NK-92 treated with Interleukin-12 subunit alpha and Interleukin-12 subunit beta, amount 100 ng/mL, for 24 hours (cell line): ENCODE data around the gene SLC44A3.

Source experiments
- DNase-seq: peaks from one replicate; lab custom pipeline; 2025; lab: John Stamatoyannopoulos, UW

SLC44A3 gene, protein sequence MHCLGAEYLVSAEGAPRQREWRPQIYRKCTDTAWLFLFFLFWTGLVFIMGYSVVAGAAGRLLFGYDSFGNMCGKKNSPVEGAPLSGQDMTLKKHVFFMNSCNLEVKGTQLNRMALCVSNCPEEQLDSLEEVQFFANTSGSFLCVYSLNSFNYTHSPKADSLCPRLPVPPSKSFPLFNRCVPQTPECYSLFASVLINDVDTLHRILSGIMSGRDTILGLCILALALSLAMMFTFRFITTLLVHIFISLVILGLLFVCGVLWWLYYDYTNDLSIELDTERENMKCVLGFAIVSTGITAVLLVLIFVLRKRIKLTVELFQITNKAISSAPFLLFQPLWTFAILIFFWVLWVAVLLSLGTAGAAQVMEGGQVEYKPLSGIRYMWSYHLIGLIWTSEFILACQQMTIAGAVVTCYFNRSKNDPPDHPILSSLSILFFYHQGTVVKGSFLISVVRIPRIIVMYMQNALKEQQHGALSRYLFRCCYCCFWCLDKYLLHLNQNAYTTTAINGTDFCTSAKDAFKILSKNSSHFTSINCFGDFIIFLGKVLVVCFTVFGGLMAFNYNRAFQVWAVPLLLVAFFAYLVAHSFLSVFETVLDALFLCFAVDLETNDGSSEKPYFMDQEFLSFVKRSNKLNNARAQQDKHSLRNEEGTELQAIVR

DNA sequence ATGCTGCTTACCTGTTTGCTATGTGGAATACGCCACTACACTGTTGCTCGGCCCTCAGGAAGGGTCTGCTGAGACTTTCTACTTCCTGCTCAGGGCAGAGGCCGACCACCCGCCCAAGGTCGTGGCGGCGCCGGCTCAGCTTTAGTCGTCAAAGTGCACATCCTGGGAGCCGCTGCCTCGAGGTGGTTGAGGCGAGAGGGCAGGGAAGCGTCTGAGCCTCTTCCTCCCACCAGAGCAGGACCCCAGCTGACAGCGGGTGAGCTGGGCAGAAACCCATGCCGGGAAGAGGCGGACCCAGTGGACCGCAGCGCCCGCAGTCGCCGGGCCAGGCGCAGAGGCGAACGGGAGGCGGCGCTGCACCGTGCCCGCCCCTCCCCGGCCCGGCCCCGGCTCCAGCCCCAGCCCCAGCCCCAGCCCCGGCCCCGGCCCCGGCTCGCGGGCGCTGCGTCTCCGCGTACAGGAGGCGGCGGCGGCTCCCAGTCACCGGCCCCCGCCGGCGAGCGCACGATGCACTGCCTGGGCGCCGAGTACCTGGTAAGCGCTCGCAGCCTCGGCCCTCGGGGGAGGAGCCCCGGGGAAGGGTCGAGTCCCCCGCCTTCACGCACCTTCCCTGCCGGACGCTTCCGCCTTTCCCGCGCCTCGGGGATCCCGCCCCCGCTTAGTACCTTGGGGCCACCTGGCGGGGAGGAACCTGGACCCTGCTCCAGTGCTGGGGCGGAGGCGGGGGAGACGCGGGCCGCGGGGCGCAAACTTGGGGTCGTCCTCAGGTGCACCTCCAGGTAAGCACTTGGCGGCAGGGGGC lies at the start of gene SLC44A3:
Gene SLC44A3, plus strand, starts transcription at position 413 of the 802 bp plus-strand sequence. Its CDS starts 95 bp downstream, at position 508.
- no peak for DNase-seq

DNA sequence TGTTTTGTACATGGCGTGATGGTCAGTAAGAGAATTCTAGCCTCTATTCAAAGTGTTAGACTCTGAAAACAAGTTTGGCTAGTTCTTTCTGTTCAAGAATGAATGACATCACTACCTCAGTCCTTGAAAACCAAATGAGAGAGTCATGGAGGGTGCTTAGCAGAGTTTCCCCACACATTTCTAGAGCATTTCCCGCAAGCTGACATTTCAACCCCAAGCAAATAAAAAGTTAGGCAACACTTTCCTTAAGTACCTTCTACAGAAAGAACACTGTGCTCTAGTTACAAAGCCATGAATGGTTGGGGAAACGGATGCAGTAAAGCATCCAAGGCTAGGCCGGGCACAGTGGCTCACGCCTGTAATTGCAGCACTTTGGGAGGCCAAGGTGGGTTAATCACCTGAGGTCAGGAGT lies 47.9 kb upstream of the SLC44A3 start:
- DNase-seq: no peak

DNA sequence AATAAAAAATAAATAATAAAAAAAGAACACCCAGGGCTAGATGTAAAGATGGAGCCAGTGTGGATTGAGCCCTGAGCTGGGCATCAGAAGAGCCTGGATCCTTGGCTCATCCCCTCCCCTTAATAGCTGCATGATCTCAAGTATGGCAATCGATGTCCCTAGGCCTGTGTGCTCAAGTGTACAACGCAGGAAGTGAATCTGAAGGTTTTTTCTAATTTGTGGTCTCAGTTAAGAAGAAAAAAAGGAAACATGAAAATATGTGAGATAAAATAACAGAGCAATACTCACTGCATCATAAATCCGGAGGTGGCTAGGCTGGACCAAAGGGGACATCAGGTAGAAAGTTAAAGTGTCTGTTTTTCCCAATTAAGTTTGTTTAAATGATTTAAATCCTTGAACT lies 47.3 kb upstream of the SLC44A3 start:
- DNase-seq: no peak

DNA sequence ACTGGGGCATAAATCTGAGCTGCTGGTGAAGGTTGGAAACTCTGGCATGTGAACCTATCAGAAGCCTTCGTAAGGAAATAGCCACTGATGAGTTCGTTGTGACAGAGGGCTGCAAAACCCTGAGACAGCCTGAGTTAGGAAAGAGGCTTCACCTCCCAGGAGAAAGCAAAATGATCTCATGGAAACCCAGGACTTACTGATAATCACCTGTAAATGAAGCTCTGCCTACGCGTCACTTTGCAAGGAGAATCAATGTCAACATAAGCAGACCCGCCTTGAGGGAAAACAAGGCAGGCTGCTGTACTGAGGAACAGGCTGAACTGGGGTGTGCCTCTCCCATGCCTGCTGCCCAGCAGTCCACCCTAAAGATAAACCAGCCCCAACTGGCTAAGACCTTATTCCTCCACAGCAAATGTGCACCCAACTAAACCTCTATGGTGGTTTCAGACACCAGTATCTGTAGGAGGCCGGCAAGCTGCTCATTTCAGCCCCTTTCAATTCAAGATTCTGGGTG lies 46.8 kb upstream of the SLC44A3 start:
- no peak for DNase-seq

DNA sequence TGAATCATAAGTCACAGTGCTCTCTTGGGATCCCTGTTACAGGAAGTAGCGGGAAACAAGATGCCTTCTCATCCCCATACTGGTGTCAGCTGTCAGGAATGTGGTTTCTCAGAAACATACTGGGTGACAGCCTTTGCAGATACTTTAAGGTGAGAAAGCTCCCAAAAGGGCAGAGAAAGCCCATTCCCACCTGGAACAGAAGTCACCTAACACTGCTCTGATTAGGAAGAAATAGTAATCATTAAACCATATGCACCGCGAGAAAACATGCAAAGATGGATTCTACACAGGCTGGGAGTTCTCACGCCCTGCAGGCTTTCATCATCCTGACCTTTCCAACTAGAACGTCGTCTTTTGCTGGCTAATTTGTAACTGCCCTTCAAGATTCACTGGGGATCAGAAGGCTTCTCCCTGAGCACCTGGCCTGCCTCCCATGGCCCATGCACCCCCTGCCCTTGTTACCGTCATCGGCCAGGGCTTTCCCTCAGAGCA lies 46.2 kb upstream of the SLC44A3 start:
- no peak for DNase-seq

DNA sequence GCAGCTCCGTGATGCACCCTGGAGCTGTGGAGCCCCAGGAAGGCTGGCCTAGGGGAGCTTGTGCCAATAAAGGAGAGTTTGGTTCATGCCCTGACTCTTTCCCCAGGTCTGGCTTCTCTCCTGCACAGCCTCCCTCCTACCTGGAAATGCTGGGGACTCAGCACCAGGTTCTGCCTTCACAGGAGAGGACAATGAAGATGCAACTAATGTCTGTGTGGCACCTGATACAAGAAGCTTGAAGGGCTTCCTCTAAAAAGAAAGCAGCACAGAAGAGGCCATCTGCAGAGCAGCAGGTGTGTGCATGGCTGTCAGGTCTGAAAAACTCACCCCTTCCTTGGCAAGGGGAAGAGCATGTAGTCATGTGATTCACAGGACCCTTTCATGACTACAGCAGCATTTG lies 43.7 kb upstream of the SLC44A3 start:
- no peak for DNase-seq

DNA sequence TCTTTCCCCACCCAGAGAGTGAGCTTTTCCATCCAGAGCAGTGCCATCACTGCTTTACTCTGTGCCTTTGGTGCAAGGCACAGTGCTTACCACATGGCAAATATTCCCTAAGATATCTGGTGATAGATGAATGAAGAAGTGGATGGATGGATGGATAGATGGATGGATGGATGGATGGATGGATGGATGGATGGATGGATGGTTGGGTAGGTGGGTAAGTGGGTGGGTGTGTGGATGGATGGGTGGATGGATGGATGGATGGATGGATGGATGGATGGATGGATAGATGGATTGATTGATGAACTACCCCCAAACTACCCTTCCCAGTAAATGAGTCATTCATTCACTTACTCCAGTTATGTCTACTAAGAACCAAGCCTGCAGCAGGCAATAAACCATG lies 42.9 kb upstream of the SLC44A3 start:
- no peak for DNase-seq

DNA sequence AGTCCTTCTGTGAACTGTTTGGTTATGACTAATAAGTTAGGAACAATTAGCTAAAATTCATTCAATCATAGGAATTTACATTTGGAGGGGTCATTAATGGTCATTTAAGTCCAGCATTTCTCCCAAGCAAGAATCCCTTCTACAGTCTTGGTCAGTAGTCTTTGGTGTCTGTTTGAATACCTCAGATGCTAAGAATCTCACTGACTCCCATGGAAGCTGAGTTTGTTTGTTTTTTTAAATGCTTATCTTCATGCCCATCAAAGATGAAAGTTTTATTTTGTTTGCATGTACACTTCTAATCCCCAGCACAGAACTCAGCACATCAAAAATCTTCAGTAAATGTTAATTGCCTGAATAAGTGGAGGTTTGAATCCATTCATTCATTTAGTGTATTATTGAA lies 41.3 kb upstream of the SLC44A3 start:
- no peak for DNase-seq

DNA sequence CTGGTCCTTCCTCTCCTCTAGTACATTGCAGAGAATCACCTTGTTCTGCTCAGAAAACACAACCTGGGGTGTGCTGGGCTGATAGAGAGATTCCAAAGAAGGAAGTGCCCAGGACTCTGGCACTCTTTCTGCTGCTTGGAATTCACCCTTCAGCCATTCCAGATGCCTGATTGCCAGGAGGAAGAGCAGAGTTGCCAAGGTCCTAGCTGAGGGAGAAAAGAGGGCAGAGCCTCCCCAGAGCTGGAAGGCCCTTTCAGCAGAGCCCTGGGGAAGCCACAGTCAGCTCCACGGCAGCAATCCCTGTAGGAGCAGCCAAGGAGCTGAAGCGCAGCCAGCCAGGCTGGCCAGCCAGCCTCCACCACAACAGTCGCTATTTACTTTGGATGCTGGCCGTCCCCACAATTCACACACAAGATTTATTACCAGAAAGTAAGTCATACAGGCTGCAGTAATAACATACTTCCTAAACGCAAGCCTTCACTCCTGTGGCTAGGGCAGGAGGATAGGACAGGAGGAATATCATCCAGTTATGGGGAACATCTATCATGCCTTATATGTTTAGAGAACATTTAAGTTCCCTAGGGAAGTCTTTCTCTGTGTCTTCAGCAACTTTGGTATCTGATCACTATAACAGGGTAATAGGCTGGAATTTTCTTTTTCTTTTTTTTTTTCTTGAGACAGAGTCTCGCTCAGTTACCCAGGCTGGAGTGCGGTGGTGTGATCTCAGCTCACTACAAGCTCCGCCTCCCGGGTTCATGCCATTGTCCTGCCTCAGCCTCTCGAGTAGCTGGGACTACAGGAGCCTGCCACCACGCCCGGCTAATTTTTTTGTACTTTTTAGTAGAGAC lies 36.6 kb upstream of the SLC44A3 start:
- no peak for DNase-seq

DNA sequence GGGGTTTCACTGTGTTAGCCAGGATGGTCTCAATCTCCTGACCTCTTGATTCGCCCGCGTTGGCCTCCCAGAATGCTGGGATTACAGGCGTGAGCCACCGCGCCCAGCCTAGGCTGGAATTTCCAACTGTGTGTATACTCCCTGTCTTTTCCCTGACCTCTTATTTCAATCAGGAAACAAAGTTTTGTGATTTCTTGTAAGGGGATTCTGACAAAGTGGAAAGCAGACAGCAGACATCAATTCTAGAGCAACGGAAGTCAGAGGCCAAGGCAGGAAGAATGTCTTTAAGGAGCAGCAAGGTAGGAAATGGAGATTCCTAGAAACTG lies 36.0 kb upstream of the SLC44A3 start:
- DNase-seq: no peak

DNA sequence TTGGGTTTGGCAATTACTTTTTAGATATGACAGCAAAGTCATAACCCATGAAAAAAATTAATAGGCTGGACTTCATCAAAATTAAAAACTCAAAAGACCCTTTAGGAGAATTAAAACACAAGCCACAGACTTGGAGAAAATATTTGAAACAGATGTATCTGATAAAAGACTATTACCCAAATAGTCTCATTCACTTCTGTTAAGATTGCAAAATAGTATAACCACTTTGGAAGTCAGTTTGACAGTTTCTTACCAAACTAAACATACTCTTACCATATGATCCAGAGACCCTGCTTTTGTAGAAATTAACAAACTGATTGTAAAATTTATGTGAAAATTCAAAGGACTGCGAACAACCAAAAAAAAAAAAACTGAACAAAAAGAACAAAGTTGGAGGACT lies 32.5 kb upstream of the SLC44A3 start:
- no peak for DNase-seq

DNA sequence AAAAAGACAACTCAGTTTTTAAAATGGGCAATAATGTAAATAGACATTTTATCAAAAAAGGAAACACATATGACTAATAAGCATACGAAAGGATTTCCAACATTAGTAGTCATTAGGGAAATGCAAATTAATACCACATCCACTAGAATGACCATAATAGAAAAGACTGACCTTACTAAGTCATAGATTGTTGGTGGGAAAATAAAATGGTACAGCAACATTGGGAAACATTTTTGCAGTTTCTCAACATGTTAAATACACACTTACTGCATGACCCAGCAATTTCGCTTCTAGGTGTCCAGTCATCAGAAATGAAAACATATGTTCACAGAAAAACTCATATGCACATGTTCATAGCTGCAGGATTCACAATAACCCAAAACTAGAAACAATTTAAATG lies 29.9 kb upstream of the SLC44A3 start:
- DNase-seq: no peak

DNA sequence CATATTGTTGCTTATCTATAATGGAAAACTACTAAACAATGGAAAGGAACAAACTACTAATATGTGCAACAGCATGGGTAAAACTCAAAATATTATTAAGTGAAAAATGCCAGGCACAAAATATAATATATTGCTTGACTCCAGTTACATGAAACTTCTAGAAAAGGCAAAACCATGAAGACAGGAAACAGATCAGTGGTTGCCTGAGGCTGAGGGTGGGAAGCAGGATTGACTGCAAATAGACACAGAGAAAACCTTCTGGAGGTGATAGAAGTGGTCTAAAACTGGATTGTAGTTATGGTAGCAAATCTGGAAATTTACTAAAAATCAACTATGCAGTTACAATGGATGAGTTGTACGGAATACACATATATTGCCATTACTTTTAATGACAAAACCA lies 29.5 kb upstream of the SLC44A3 start:
- DNase-seq: no peak

DNA sequence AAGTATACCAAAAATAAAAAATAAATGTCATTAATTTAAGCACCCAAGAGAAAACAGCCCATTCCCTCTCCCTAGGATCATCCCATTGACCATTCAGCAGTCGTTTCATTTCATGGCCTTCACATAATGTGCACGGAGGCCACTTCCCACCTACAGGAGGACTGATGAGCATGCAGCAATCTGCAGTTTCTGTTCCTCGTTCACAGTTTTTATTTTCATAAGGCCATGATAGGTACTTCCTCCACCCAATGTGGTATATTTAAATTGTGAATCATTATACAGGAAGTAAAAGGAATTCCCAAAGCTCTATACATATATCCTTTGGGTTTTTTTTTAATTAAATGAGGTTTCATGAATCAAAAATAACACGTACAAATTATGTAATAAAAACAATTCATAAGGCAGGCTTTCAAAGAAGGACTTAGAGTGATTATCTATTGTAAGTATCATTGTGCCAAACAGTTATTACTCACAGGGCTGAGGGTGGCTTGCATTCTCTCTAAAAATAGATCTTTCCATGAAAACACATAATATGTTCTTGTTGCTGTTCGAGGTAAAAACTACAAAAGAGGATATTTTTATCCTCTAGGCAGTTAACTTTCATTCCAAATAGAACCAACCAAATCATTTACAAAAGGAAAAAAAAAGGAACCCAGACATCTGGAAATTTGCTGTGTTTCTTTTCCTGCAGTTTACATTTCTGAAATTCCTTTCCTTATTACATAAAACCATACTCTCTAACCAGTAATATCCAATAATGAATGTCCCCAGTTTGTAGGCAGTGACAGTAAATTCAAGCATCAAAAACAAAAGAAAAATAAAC lies 27.5 kb upstream of the SLC44A3 start:
- DNase-seq: no peak

DNA sequence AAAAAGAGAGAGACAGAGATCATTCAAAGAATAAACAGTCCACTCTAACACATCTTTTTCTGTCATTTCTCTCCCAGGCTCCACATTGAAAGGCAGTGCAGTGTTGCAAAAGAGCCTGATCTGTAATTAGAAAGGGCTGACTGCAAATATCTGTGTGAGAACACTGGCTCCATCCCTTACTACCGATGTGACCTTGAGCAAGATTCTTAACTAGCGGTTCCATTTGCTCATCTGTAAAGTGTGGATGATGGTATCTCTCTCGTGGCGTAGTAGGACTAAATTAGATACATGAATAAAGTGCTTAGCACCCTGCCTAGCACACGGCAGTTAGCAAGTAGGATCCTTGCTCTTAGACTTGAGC lies 26.9 kb upstream of the SLC44A3 start:
- no peak for DNase-seq

DNA sequence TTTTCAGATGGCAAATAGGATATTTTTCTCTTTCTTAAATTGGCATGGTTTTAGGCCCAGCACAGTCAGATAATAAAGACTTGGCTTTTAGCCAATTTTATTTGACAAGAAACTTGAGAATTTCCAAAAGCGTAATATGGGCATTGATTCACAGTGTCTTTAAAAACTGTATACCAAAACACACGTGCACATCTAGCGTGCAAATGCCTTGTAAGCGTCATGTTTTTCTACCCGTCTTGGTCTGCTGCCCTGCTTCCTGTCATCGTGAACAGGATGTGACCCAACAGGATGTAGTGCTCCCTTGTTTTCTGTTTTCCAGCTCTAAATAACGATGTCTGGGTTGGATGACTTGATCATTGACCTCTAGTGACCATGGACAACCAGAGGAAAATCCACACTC lies 24.7 kb upstream of the SLC44A3 start:
- no peak for DNase-seq

DNA sequence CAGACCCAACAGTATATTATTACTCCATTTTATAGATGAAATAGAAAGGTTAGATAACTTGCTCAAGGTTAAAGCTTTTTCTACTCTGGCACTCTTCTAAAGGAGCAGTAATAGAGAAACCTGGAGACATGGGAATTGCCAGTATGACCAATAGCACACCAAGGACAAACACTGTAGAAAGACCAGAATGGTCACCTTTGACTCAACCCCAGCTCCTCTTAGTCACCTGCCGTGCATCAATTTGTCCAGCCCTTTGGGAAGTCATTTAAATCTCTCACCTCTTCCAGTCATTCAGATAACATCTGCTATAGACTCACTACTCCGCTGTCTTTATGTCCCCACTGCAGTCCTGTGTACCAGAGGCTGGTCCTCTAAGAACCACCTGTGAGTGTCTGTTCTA lies 23.9 kb upstream of the SLC44A3 start:
- no peak for DNase-seq

DNA sequence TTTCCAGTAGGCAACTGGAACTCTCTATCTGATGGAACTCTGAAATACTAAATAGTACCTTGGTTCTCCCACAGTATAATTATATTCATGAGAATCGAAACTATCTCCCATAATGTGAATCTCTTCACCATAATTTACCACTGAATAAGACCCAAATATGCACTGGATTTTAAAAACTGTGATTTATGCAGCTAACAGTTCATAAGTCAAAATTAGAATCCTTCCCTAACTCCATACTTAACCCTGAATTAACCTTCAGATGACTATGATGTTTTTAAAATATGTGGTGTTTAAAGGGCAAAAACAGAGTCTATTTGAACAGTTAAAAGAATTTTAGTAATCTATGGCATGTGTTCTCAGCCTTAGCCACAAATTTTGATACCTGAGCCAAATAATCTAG lies 22.9 kb upstream of the SLC44A3 start:
- no peak for DNase-seq

DNA sequence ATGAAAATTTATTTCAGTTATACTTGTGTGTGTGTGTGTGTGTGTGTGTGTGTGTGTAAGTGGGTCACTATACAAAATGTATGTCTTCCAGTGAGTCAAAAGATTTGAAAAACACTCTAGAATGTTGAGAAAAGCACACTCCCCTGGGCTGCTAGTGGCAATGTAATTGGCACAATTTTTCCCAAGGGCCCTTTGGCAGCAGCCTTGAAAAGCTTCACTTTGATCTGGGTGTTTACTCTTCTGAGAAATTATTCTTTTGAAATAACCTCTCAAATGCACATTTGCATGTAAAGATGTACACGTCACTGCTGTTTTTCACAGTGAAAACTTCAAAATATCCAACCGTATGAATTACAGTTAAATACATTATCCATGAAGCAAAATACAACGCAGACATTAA lies 22.1 kb upstream of the SLC44A3 start:
- no peak for DNase-seq

DNA sequence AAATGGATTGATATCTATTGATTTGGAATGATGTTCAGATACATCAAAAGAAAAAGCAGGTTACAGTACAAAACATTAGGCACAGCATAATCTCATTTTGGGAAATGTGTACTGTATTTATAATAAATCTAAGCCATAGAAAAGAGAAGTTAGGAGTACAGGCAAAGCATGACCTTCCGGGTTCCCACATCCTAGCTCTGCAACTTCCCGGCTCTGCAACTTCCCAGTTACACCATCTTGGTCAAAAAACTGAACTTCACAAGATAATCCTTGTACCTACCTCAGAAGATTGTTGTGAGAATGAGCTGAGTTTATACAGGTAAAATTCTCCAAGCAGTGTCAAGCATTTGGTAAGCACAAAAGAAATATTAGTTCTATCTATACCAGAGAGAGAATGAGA lies 21.7 kb upstream of the SLC44A3 start:
- no peak for DNase-seq

DNA sequence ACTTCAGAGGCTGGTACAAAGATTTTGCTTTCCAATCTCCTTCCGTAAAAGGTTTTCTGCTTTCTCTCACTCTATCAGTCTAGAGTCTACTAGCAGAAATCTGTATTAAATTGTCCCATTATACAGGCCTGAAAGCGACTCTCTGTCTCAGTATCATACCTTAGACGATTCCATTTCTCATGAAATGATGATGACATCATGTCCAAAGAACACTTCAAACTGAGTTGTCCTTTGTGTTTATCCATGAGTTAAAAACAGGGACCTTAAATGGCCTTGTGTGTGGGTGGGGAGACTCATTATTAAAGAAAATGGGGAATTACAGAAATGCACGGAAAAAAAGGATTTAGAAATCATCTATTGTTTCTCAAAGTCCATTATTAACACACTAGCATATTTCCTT lies 21.0 kb upstream of the SLC44A3 start:
- no peak for DNase-seq
